ENCODE data around the gene RBMS1.

Gene RBMS1

DNA sequence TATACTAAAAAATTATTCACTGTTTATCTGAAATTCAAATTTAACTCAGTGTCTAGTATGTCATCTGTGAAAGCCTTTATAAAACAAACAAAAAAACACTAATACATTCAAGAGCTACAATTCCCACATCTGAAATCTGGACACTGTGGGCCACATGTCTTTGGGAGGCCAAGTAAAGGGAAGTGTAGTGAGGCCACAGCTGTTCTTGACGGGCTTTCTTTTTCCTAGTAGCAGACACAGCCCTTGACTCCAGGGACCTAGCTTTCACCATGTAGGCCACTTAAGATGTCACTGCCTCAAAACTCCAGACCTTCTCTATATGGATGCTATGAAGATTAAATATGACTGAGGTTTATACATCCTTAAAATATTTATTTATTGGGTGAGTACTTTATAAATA, 91.1 kb downstream of the RBMS1 start:
- no peak for DNase-seq (ENCODE audit: low read depth)
- no peak for TF ChIP-seq CTCF (IDR thresholded peaks at IDR 0.05; ENCODE audit: control insufficient read depth, extremely low read depth, insufficient read depth)
- H3K4me3 ChIP-seq (ENCODE audit: low read depth, low read length): no peak overlapping the region

- DNase-seq (ENCODE audit: low read depth): no peak
- no peak overlapping the region for H3K4me3 ChIP-seq (ENCODE audit: low read depth, low read length)
- no peak for TF ChIP-seq CTCF (IDR thresholded peaks at IDR 0.05; ENCODE audit: control insufficient read depth, extremely low read depth, insufficient read depth)
Measured at GRCh38 chr2:160401895-160402294, 91.7 kb downstream of the RBMS1 start.

GRCh38 chr2:160399880-160400279, 93.7 kb downstream of the RBMS1 start:
- no peak overlapping the region for H3K4me3 ChIP-seq (ENCODE audit: low read depth, low read length)
- no peak for DNase-seq (ENCODE audit: low read depth)
- no peak for TF ChIP-seq CTCF (IDR thresholded peaks at IDR 0.05; ENCODE audit: control insufficient read depth, extremely low read depth, insufficient read depth)

- no peak overlapping the region for H3K4me3 ChIP-seq (ENCODE audit: low read depth, low read length)
- no peak for TF ChIP-seq CTCF (IDR thresholded peaks at IDR 0.05; ENCODE audit: control insufficient read depth, extremely low read depth, insufficient read depth)
- DNase-seq (ENCODE audit: low read depth): no peak
Measured at GRCh38 chr2:160397530-160397865, 96.1 kb downstream of the RBMS1 start.

GRCh38 chr2:160394153-160394552, 99.5 kb downstream of the RBMS1 start:
- no peak for TF ChIP-seq CTCF (IDR thresholded peaks at IDR 0.05; ENCODE audit: control insufficient read depth, extremely low read depth, insufficient read depth)

DNA sequence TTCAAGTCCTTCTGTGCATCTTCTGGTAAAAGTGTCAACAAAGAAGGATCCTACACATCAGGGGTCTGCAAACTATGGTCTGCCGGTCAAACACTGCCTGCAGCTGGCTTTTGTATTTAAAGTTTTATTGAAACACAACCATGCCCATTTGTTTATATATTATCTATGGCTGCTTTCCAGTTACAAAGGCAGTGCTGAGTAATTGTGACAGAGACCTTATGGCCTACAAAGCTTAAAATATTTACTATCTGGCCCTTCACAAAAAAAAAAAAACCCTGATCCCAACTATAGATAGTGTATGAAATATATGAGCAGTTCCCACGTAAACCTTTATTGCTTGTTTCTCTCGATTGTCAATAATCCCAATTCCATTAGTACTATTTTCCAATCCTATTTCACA, 101.4 kb downstream of the RBMS1 start:
- TF ChIP-seq CTCF (IDR thresholded peaks at IDR 0.05; ENCODE audit: control insufficient read depth, extremely low read depth, insufficient read depth): no peak
- no peak for DNase-seq (ENCODE audit: low read depth)
- no peak overlapping the region for H3K4me3 ChIP-seq (ENCODE audit: low read depth, low read length)

More at GRCh38 chr2:160394153-160394552, 99.5 kb downstream of the RBMS1 start:
- H3K4me3 ChIP-seq (ENCODE audit: low read depth, low read length): no peak overlapping the region
- DNase-seq (ENCODE audit: low read depth): no peak

DNA sequence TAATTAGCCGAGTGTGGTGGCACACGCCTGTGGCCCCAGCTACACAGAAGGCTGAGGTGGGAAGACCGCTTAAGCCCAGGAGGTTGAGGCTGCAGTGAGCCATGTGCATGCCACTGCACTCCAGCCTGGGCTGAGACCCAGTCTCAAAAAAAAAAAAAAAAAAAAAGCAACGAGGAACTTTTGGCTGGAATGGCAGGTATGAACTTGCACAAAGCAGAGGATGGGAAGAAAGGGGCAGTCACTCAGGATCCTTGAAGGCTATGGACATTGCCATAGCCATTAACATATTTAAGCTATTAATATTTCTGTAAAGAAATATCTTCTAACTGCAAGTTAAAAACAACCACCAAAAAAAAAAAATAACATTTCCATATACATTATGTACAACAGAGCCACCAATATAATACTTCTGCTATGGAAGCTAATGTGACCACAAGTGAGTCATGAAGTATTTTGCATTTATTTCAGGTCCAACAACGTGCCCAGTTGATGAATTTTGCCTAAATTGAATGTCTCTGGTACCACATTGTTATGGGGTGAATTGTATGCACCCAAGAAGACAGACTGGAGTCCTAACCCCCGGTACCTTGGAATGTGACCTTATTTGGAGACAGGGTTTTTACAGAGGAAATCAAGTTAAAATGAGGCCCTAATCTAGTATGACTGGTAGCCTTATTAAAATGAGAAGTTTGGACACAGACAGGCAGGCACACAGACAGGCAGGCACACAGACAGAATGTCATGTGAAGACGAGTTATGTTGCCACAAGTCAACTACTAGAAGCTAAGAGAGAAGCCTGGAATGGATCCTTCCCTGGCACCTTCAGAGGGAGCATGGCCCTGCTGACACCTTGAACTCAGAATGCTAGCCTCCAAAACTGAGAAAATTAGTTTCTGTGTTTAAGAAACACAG, 102.8 kb downstream of the RBMS1 start:
- no peak overlapping the region for H3K4me3 ChIP-seq (ENCODE audit: low read depth, low read length)
- TF ChIP-seq CTCF (IDR thresholded peaks at IDR 0.05; ENCODE audit: control insufficient read depth, extremely low read depth, insufficient read depth): no peak
- no peak for DNase-seq (ENCODE audit: low read depth)

All from LNCaP clone FGC (cell line).